Keratinocyte (primary cell): ENCODE measurements around the gene GPR85. TPM values are rescaled to one million over a fixed set of nuclear protein-coding genes. Genes with fewer than 3 reads are reported as not detected.

Experiments used
- DNase-seq: peaks from one replicate; pipeline ENCODE4 v3.0.0-alpha.2; 2011; ENCODE audit warnings: low read depth, missing footprints, low spot score
- FAIRE-seq: peaks from 2 replicates; lab custom pipeline; 2011; peaks lifted over from hg19 to GRCh38; lab: Jason Lieb, UNC
- H2AFZ ChIP-seq: 2 replicates; pipeline ENCODE4 v1.6.0; 2012; ENCODE audit warnings: low read length, control low read depth, inconsistent platforms; ENCODE audit not compliant: control insufficient read depth
- H3K27ac ChIP-seq: 2 replicates; pipeline ENCODE4 v1.5.1; 2011; ENCODE audit warnings: low read length; ENCODE audit not compliant: control insufficient read depth, insufficient read depth
- H3K27me3 ChIP-seq: 3 replicates; pipeline ENCODE4 v1.6.0; 2011; ENCODE audit warnings: low read length; ENCODE audit not compliant: control insufficient read depth, insufficient read depth; ENCODE audit errors: extremely low read depth
- H3K36me3 ChIP-seq, 2 experiments: 2 replicates in 1 of 2; 3 replicates in 1 of 2; pipeline ENCODE4 v1.5.1; 2011; ENCODE audit warnings: low read length in 2 of 2, mild to moderate bottlenecking in 1 of 2; ENCODE audit not compliant: control insufficient read depth in 2 of 2, insufficient read depth in 2 of 2; ENCODE audit errors: extremely low read depth in 1 of 2
- H3K4me1 ChIP-seq: 3 replicates; pipeline ENCODE4 v1.5.1; 2011; ENCODE audit warnings: low read length; ENCODE audit not compliant: control insufficient read depth, insufficient read depth; ENCODE audit errors: extremely low read depth
- H3K4me2 ChIP-seq: 3 replicates; pipeline ENCODE4 v1.6.0; 2011; ENCODE audit warnings: low read depth, low read length; ENCODE audit not compliant: control insufficient read depth, insufficient read depth; ENCODE audit errors: extremely low read depth
- H3K4me3 ChIP-seq, 3 experiments: fragments of 200-600 bp in 1 of 3; sonication (generic) in 1 of 3; 2 replicates in 2 of 3; 3 replicates in 1 of 3; pipeline ENCODE4 v1.5.1; 2011 to 2016; ENCODE audit warnings: low read length in 3 of 3, mild to moderate bottlenecking in 3 of 3, control low read depth in 2 of 3, inconsistent platforms in 1 of 3, low read depth in 1 of 3, mixed read lengths in 1 of 3, mixed run types in 1 of 3, moderate library complexity in 1 of 3; ENCODE audit not compliant: control insufficient read depth in 2 of 3, insufficient read depth in 2 of 3; ENCODE audit errors: extremely low read depth in 1 of 3
- H3K79me2 ChIP-seq: 2 replicates; pipeline ENCODE4 v1.6.0; 2012; ENCODE audit warnings: low read length; ENCODE audit not compliant: control insufficient read depth, insufficient read depth
- H3K9ac ChIP-seq: 3 replicates; pipeline ENCODE4 v1.6.0; 2011; ENCODE audit warnings: low read length; ENCODE audit not compliant: control insufficient read depth, insufficient read depth; ENCODE audit errors: extremely low read depth
- H3K9me1 ChIP-seq: 3 replicates; pipeline ENCODE4 v1.6.0; 2011; ENCODE audit warnings: low read length; ENCODE audit not compliant: control insufficient read depth, insufficient read depth; ENCODE audit errors: extremely low read depth
- H3K9me3 ChIP-seq: 2 replicates; pipeline ENCODE4 v1.5.1; 2012; ENCODE audit warnings: low read depth, low read length; ENCODE audit not compliant: control insufficient read depth
- H4K20me1 ChIP-seq: 3 replicates; pipeline ENCODE4 v1.6.0; 2011; ENCODE audit warnings: low read length; ENCODE audit not compliant: control insufficient read depth, insufficient read depth; ENCODE audit errors: extremely low read depth
- CTCF ChIP-seq, 3 experiments: IDR thresholded peaks in 1 of 3; conservative IDR thresholded peaks in 1 of 3; optimal IDR thresholded peaks in 1 of 3; 2 replicates in 2 of 3; 3 replicates in 1 of 3; pipeline versions ENCODE3 to v1.5.1; 2011; ENCODE audit warnings: low read length in 3 of 3, mild to moderate bottlenecking in 3 of 3, moderate library complexity in 2 of 3, control low read depth in 1 of 3, inconsistent platforms in 1 of 3; ENCODE audit not compliant: insufficient read depth in 2 of 3; ENCODE audit errors: extremely low read depth in 1 of 3
- EZH2 ChIP-seq: IDR thresholded peaks from one replicate; pipeline ENCODE4 v1.6.1; 2012; ENCODE audit warnings: inconsistent platforms, mild to moderate bottlenecking, low read length, moderate library complexity
- dilution Hi-C: fragments of 300-500 bp; cut with MboI; formaldehyde crosslinking; loops from one replicate; pipeline ENCODE4 v1.7.0; 2020; ENCODE audit warnings: low sequenced_read_pairs; ENCODE audit not compliant: extremely low pct_ligation_motif_present
- polyA plus RNA-seq, 5 experiments: library from polyadenylated mRNA; depleted of rRNA in 3 of 5; stranded (reverse) in 3 of 5; stranded (forward) in 1 of 5; unstranded in 1 of 5; fragments of >200 nt; gene quantifications; 1 replicate in 1 of 5; 2 replicates in 3 of 5; 3 replicates in 1 of 5; pipeline versions ENCODE4 v1.2.1 to v1.2.3, GENCODE V29; 2011 to 2012; ENCODE audit warnings: missing spikeins in 2 of 5, low read depth in 1 of 5, low replicate concordance in 1 of 5

Gene GPR85
- polyA plus RNA-seq, 1 donor (not counting 4 experiments of a cell fraction or from before 2014, with no cell fraction given), result 2.0 TPM

- Histone ChIP-seq H3K9ac (no peak overlapping the region), H3K27ac (no peak overlapping the region), H2AFZ (no peak overlapping the region), H3K36me3 (no peaks in the 10 kb centered on the region), H3K4me2 (no peak overlapping the region), H3K79me2 (no peaks in the 10 kb centered on the region), H3K27me3 (no peaks in the 10 kb centered on the region), H3K9me3 (no peaks in the 10 kb centered on the region), H4K20me1 (no peaks in the 10 kb centered on the region), H3K9me1 (no peaks in the 10 kb centered on the region), H3K4me1 (no peaks in the 10 kb centered on the region), H3K4me3 (no peak overlapping the region)
- no peak for DNase-seq
- dilution Hi-C loops, result no loop called here
- TF ChIP-seq EZH2, result no peak
- TF ChIP-seq CTCF (optimal IDR thresholded peaks at IDR 0.05 in 1 of 3, IDR thresholded peaks at IDR 0.05 in 1 of 3, conservative IDR thresholded peaks at IDR 0.05 in 1 of 3; ENCODE audit: extremely low read depth in 1 of 3, insufficient read depth in 2 of 3, low read length in 3 of 3), result no peak
- no peak for FAIRE-seq
These were observed 42.2 kb downstream of the GPR85 start for GRCh38 chr7:113044394-113044793.

GRCh38 chr7:113040849-113041248, 45.8 kb downstream of the GPR85 start:
- dilution Hi-C loops, result no loop called here
- DNase-seq, result no peak
- Histone ChIP-seq H3K9me3 (no peaks in the 10 kb centered on the region), H2AFZ (no peak overlapping the region), H3K79me2 (no peaks in the 10 kb centered on the region), H3K4me3 (no peak overlapping the region), H3K4me1 (no peaks in the 10 kb centered on the region), H3K36me3 (no peaks in the 10 kb centered on the region), H3K27ac (no peak overlapping the region), H3K4me2 (no peak overlapping the region), H4K20me1 (no peaks in the 10 kb centered on the region), H3K27me3 (no peaks in the 10 kb centered on the region), H3K9me1 (no peaks in the 10 kb centered on the region), H3K9ac (no peak overlapping the region)
- no peak for FAIRE-seq
- TF ChIP-seq EZH2, result no peak
- TF ChIP-seq CTCF (optimal IDR thresholded peaks at IDR 0.05 in 1 of 3, IDR thresholded peaks at IDR 0.05 in 1 of 3, conservative IDR thresholded peaks at IDR 0.05 in 1 of 3; ENCODE audit: extremely low read depth in 1 of 3, insufficient read depth in 2 of 3, low read length in 3 of 3), result no peak
